Upper lobe of left lung (tissue), 6 donors: ENCODE results near the gene PRKCH. TPM values are rescaled to one million over a fixed set of nuclear protein-coding genes. Genes with fewer than 3 reads are reported as not detected.
A peak's percentile ranks its signal among the peaks of the same experiment; 100 is the strongest.

ENCODE experiments used
- ATAC-seq, 2 donors: fragments of 200-7000 bp; cut with Tn5 transposase; one replicate each; pipeline ENCODE4 v1.9.1; 2022; ENCODE audit warnings: mild to moderate bottlenecking in 2 of 2, moderate library complexity in 2 of 2; ENCODE audit not compliant: low FRiP score in 2 of 2
- DNase-seq, 2 donors: peaks; one replicate each; pipeline ENCODE4 v3.0.0-alpha.2; 2019 to 2020
- H3K27ac ChIP-seq, 4 donors: fragments of 200-600 bp; sonication (generic); one replicate each; pipeline ENCODE4 v1.5.1; 2016 to 2019
- H3K27me3 ChIP-seq, 4 donors: fragments of 200-600 bp; sonication (generic); one replicate each; pipeline ENCODE4 v1.5.1; 2017 to 2019
- H3K36me3 ChIP-seq, 4 donors: fragments of 200-600 bp; sonication (generic); one replicate each; pipeline ENCODE4 v1.5.1; 2016 to 2019
- H3K4me1 ChIP-seq, 4 donors: fragments of 200-600 bp; sonication (generic); one replicate each; pipeline ENCODE4 v1.5.1; 2018 to 2019
- H3K4me3 ChIP-seq, 4 donors: fragments of 200-600 bp; sonication (generic); one replicate each; pipeline ENCODE4 v1.5.1; 2017 to 2019; ENCODE audit warnings: mild to moderate bottlenecking in 2 of 4, moderate library complexity in 1 of 4
- H3K9me3 ChIP-seq, 4 donors: fragments of 200-600 bp; sonication (generic); one replicate each; pipeline ENCODE4 v1.5.1; 2018 to 2019
- EP300 ChIP-seq, 4 donors: sonication (generic); formaldehyde crosslinking; IDR thresholded peaks; one replicate each; pipeline ENCODE4 v1.5.1; 2017; ENCODE audit warnings: antibody characterized with exemption in 4 of 4, control low read depth in 2 of 4
- POLR2A ChIP-seq, 4 donors: fragments of 450-650 bp; IDR thresholded peaks; one replicate each; pipeline ENCODE4 v1.5.1; 2016 to 2017; ENCODE audit warnings: antibody characterized with exemption in 4 of 4, mild to moderate bottlenecking in 2 of 4
- POLR2AphosphoS5 ChIP-seq, 2 donors: sonication (generic); formaldehyde crosslinking; IDR thresholded peaks; one replicate each; pipeline ENCODE4 v1.5.1; 2017; ENCODE audit warnings: antibody characterized with exemption in 2 of 2
- WGBS, 2 donors: methylation state at CpG; one replicate each; pipeline ENCODE4 v1.1.5; 2017 to 2018; 5-methylcytosine and 5-hydroxymethylcytosine counted together
- total RNA-seq, 6 donors: library from RNA; depleted of rRNA in 4 of 6; stranded (reverse); fragments of >200 nt in 4 of 6; gene quantifications; one replicate each; pipeline versions ENCODE4 v1.1.0 to v1.2.1, GENCODE V29; 2016 to 2021
- TF ChIP-seq, protein P1 (sequence below), 6 experiments: fragments of 450-650 bp in 4 of 6; fragments of 200-600 bp in 2 of 6; sonication (generic) in 2 of 6; IDR thresholded peaks; one replicate each; pipeline ENCODE4 v1.5.1; 2016 to 2019; ENCODE audit warnings: antibody characterized with exemption in 6 of 6
- donor health status: DM: no; HTN: no; CAD: no; lungs with moderate emphysema.
- donor health status: DM: no; HTN: yes; CAD: no; lungs with severe emphysema.

Gene PRKCH
- total RNA-seq, 6 donors from 2014 or later: 54.0 to 102 (median 76.6) TPM

DNA sequence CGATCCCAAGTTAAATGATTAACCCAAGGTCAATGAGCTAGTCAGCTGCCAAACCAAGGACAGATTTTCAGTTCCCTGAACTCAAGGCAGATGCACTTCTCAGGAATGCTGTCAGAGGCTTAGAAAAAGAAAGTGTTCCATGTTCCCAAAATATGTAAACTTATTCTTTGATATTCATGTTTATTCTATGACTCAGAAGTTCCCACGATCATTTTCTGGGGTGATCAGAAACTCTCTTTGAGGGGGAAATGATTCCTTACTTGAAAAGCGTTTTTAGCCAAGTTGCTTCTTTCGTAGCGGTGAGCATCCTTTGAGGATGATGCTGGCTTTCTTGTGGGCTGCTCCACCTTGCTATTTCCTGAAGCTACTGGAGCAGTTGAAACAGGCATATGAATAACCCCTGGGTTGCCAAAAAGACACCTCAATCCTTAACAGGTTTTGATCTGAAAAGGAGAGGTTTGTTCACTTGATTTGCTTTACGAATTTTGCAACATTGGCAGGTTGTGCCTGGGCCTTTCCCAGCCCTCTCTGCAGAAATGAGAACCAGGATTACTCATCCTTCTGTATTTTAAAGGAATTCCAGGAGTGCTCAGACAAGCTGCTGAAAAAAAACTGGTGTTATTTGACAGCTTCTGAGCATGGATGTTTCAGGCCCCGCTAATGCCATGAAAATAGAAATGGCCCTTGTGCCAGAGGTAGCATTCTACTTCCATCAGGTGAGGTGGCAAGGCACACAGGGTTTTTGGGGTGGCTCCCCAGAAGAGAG, 252.6 kb downstream of the PRKCH start:
- 74% methylated on average over 7 of the region's 7 CpGs for WGBS, 2 donors
- ATAC-seq: peak in 1 of 2 donors; percentile 25
- TF ChIP-seq POLR2AphosphoS5 (IDR thresholded peaks at IDR 0.05): no peak
- TF ChIP-seq, protein P1, sequence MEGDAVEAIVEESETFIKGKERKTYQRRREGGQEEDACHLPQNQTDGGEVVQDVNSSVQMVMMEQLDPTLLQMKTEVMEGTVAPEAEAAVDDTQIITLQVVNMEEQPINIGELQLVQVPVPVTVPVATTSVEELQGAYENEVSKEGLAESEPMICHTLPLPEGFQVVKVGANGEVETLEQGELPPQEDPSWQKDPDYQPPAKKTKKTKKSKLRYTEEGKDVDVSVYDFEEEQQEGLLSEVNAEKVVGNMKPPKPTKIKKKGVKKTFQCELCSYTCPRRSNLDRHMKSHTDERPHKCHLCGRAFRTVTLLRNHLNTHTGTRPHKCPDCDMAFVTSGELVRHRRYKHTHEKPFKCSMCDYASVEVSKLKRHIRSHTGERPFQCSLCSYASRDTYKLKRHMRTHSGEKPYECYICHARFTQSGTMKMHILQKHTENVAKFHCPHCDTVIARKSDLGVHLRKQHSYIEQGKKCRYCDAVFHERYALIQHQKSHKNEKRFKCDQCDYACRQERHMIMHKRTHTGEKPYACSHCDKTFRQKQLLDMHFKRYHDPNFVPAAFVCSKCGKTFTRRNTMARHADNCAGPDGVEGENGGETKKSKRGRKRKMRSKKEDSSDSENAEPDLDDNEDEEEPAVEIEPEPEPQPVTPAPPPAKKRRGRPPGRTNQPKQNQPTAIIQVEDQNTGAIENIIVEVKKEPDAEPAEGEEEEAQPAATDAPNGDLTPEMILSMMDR (IDR thresholded peaks at IDR 0.05): no peak
- TF ChIP-seq EP300 (IDR thresholded peaks at IDR 0.05): no peak
- no peak for TF ChIP-seq POLR2A (IDR thresholded peaks at IDR 0.05)
- Histone ChIP-seq H3K36me3 (no peaks in the 10 kb centered on the region), H3K27ac (no peak overlapping the region), H3K9me3 (no peaks in the 10 kb centered on the region), H3K4me1 (peaks cover 6 to 22% (median 15%) of the 10 kb centered on the region in 4 donors), H3K4me3 (no peak overlapping the region), H3K27me3 (no peaks in the 10 kb centered on the region)
- DNase-seq: no peak

DNA sequence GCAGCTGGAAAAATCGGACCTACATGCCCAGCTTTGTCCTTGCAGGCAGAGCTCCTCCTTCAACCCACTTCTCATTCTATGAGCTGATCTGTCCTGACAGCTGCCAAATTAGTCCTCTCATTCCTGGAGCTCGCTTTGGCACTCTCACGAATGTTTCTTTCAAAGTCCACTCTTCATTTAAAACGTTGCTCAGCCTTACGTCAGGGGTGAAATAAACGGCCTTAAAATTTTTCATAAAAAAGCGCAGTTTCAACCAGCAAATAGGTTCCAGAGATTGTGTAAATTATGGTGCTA, 253.1 kb downstream of the PRKCH start:
- Histone ChIP-seq H3K9me3 (no peaks in the 10 kb centered on the region), H3K27ac (no peak overlapping the region), H3K27me3 (no peaks in the 10 kb centered on the region), H3K4me3 (no peak overlapping the region), H3K4me1 (peaks cover 5 to 16% (median 10%) of the 10 kb centered on the region in 4 donors), H3K36me3 (no peaks in the 10 kb centered on the region)
- ATAC-seq (no peak), DNase-seq (no peak)
- whole genome bisulfite sequencing, 2 donors: 81 to 88% methylated on average over 7 of the region's 7 CpGs
- TF ChIP-seq, protein P1 (IDR thresholded peaks at IDR 0.05): no peak
- TF ChIP-seq POLR2AphosphoS5 (IDR thresholded peaks at IDR 0.05) (no peak), POLR2A (IDR thresholded peaks at IDR 0.05) (no peak), EP300 (IDR thresholded peaks at IDR 0.05) (no peak)

DNA sequence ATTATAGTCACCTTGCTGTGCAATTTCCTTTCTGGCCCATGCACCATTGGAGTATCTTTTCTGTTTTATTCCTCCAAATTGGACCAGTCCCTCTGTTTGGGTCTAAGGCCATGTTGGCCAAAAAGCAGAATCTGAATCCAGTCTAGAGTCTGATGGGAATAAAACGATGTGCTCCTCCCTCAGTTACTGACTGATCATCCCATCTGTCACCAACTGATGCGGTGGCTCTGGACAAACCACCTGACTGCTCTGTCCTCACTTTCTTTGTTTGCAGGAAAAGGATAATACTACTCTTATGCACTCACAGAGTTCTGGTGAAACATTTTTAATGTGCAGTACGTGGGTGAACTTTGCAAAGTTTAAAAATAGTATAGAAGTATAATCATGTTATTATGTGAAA, 253.7 kb downstream of the PRKCH start:
- 86 to 94% methylated on average over 3 of the region's 3 CpGs for WGBS, 2 donors
- H3K27me3 ChIP-seq: no peaks in the 10 kb centered on the region
- H3K27ac ChIP-seq: no peak overlapping the region
- H3K36me3 ChIP-seq: no peaks in the 10 kb centered on the region
- DNase-seq: no peak
- ATAC-seq: no peak
- H3K4me3 ChIP-seq: no peak overlapping the region
- H3K9me3 ChIP-seq: no peaks in the 10 kb centered on the region
- peaks cover 0 to 10% (median 8%) of the 10 kb centered on the region in 4 donors for H3K4me1 ChIP-seq
- no peak for TF ChIP-seq POLR2AphosphoS5 (IDR thresholded peaks at IDR 0.05)
- TF ChIP-seq POLR2A (IDR thresholded peaks at IDR 0.05): no peak
- TF ChIP-seq EP300 (IDR thresholded peaks at IDR 0.05): no peak
- TF ChIP-seq, protein P1 (IDR thresholded peaks at IDR 0.05): no peak

DNA sequence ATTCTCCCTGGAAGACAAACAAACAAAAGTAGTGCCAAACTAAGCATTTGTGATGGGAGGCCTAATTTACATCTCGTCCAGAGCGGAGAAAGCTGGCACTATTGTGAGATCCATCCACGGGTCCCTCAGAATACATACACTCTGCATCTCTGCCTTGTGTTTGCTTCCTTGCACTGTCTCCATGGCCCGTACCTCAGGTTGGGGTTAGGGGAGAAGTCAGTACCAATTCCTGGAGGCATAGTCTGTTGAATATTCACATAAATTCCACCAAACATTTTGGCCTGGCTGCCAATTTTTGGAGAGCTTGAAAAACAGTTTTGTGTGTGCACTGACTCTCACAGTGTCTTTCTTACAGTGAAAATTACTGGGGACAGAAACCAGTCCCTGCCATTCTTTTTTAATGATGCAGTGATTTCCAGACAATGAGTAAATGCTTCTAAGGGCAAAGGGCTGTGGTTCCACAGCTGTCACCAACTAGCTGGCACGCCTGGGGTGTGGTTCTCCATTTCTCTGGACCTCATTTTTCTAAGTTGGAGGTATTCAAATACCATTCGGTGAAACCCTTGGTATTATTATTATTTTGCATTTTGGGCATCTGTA, 254.3 kb downstream of the PRKCH start:
- DNase-seq: no peak
- no peaks in the 10 kb centered on the region for H3K36me3 ChIP-seq
- H3K9me3 ChIP-seq: no peaks in the 10 kb centered on the region
- no peak overlapping the region for H3K27ac ChIP-seq
- no peak for ATAC-seq
- 91 to 93% methylated on average over 6 of the region's 6 CpGs for WGBS, 2 donors
- no peaks in the 10 kb centered on the region for H3K27me3 ChIP-seq
- no peak overlapping the region for H3K4me3 ChIP-seq
- H3K4me1 ChIP-seq: peaks cover 0 to 6% (median 4%) of the 10 kb centered on the region in 4 donors
- no peak for TF ChIP-seq POLR2AphosphoS5 (IDR thresholded peaks at IDR 0.05)
- no peak for TF ChIP-seq EP300 (IDR thresholded peaks at IDR 0.05)
- TF ChIP-seq, protein P1 (IDR thresholded peaks at IDR 0.05): no peak
- TF ChIP-seq POLR2A (IDR thresholded peaks at IDR 0.05): no peak
